ENCODE measurements around the gene PTGER1.

PTGER1 gene

GRCh38 chr19:14450168-14450874 is 24.8 kb downstream of the PTGER1 start:
- H3K4me1 Mint-ChIP-seq (ENCODE audit: low read depth) = peaks cover 7% of the 10 kb centered on the region
- H3K27ac Mint-ChIP-seq = no peak overlapping the region
- H3K27me3 Mint-ChIP-seq (ENCODE audit: low read depth) = no peaks in the 10 kb centered on the region
- no peak overlapping the region for H3K4me3 Mint-ChIP-seq
- no peaks in the 10 kb centered on the region for H3K9me3 Mint-ChIP-seq
- peak; percentile 60 for DNase-seq (ENCODE audit: low spot score)
- peaks cover 49% of the 10 kb centered on the region for H3K36me3 Mint-ChIP-seq (ENCODE audit: low read depth)

GRCh38 chr19:14449321-14449720 is 25.8 kb downstream of the PTGER1 start:
- no peaks in the 10 kb centered on the region for H3K27me3 Mint-ChIP-seq (ENCODE audit: low read depth)
- peaks cover 52% of the 10 kb centered on the region for H3K36me3 Mint-ChIP-seq (ENCODE audit: low read depth)
- no peaks in the 10 kb centered on the region for H3K9me3 Mint-ChIP-seq
- H3K4me3 Mint-ChIP-seq = no peak overlapping the region
- peak overlapping the region; percentile 57 for H3K27ac Mint-ChIP-seq
- peaks cover 7% of the 10 kb centered on the region for H3K4me1 Mint-ChIP-seq (ENCODE audit: low read depth)
- DNase-seq (ENCODE audit: low spot score) = no peak

DNA sequence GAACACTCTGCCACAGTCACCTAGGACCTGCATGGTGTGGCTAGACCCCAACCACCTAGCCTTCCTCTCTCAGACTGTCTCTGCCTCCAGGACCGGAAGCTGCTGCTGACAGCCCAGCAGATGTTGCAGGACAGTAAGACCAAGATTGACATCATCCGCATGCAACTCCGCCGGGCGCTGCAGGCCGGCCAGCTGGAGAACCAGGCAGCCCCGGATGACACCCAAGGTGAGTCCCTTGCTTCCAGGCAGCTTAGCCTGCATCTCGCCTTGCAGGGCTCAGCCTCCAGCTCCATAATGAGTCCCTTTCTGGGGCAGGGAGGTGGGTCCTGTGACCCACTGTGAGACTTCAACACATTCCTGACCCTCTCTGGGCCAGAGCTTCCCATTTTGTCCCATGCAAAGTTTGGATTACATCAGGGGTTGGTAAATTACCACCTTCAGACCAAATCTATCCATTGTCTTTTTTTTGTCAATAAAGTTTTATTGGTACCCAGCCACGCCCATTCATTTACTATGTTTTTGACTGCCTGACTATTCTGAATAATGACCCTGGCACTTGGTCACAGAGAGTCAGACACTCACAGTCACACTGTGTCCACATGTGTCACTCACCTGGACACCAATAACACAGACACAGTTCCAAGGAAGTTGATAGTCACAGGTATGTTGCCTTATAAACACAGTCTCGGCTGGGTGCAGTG is 28.7 kb downstream of the PTGER1 start:
- peaks cover 12% of the 10 kb centered on the region for H3K4me1 Mint-ChIP-seq (ENCODE audit: low read depth)
- H3K4me3 Mint-ChIP-seq = no peak overlapping the region

GRCh38 chr19:14443632-14444216 is 31.4 kb downstream of the PTGER1 start:
- H3K4me1 Mint-ChIP-seq (ENCODE audit: low read depth) = peaks cover 23% of the 10 kb centered on the region
- H3K27ac Mint-ChIP-seq = no peak overlapping the region
- no peak overlapping the region for H3K4me3 Mint-ChIP-seq
- no peaks in the 10 kb centered on the region for H3K9me3 Mint-ChIP-seq
- DNase-seq (ENCODE audit: low spot score) = no peak
- H3K27me3 Mint-ChIP-seq (ENCODE audit: low read depth) = no peaks in the 10 kb centered on the region
- H3K36me3 Mint-ChIP-seq (ENCODE audit: low read depth) = peaks cover 53% of the 10 kb centered on the region

More for the DNA sequence above, 28.7 kb downstream of the PTGER1 start:
- no peak for DNase-seq (ENCODE audit: low spot score)
- no peaks in the 10 kb centered on the region for H3K9me3 Mint-ChIP-seq
- H3K27me3 Mint-ChIP-seq (ENCODE audit: low read depth) = no peaks in the 10 kb centered on the region
- H3K36me3 Mint-ChIP-seq (ENCODE audit: low read depth) = peaks cover 64% of the 10 kb centered on the region
- no peak overlapping the region for H3K27ac Mint-ChIP-seq

GRCh38 chr19:14442891-14443631 is 32.1 kb downstream of the PTGER1 start:
- H3K36me3 Mint-ChIP-seq (ENCODE audit: low read depth) = peaks cover 48% of the 10 kb centered on the region
- peaks cover 26% of the 10 kb centered on the region for H3K4me1 Mint-ChIP-seq (ENCODE audit: low read depth)
- no peak for DNase-seq (ENCODE audit: low spot score)
- H3K27me3 Mint-ChIP-seq (ENCODE audit: low read depth) = no peaks in the 10 kb centered on the region
- no peak overlapping the region for H3K4me3 Mint-ChIP-seq
- H3K27ac Mint-ChIP-seq = peak overlapping the region; percentile 20
- no peaks in the 10 kb centered on the region for H3K9me3 Mint-ChIP-seq

GRCh38 chr19:14441041-14441938 is 33.9 kb downstream of the PTGER1 start:
- Mint-ChIP-seq H3K27ac (peak overlapping the region; percentile 15), H3K4me3 (peak overlapping the region; percentile 98), H3K4me1 (ENCODE audit: low read depth) (peaks cover 27% of the 10 kb centered on the region), H3K36me3 (ENCODE audit: low read depth) (peaks cover 42% of the 10 kb centered on the region), H3K9me3 (no peaks in the 10 kb centered on the region), H3K27me3 (ENCODE audit: low read depth) (no peaks in the 10 kb centered on the region)
- DNase-seq (ENCODE audit: low spot score) = no peak

DNA sequence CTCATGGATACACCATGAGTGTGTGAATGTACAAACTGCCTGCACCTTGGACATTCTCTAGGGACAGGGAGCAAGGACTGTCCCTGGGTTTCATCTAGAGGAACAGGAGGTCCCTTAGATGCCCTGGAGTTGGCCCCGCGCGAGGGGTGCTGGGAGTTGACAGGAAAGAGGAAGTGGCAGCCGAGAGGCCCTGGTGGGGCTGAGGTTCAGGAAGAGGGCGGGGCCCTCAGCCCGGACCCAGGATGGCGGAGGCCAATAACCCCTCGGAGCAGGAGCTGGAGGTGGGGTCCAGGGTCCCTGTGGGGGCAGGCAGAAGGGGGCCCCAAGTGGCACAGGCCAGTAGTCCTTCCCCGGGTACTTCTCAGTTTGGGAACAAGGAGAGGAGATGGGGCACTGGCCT is 35.1 kb downstream of the PTGER1 start:
- Mint-ChIP-seq H3K9me3 (no peaks in the 10 kb centered on the region), H3K27ac (peak overlapping the region; percentile 86), H3K27me3 (ENCODE audit: low read depth) (no peaks in the 10 kb centered on the region), H3K4me1 (ENCODE audit: low read depth) (peaks cover 31% of the 10 kb centered on the region), H3K4me3 (peak overlapping the region; percentile 98), H3K36me3 (ENCODE audit: low read depth) (peaks cover 41% of the 10 kb centered on the region)
- DNase-seq (ENCODE audit: low spot score) = peak; percentile 81

DNA sequence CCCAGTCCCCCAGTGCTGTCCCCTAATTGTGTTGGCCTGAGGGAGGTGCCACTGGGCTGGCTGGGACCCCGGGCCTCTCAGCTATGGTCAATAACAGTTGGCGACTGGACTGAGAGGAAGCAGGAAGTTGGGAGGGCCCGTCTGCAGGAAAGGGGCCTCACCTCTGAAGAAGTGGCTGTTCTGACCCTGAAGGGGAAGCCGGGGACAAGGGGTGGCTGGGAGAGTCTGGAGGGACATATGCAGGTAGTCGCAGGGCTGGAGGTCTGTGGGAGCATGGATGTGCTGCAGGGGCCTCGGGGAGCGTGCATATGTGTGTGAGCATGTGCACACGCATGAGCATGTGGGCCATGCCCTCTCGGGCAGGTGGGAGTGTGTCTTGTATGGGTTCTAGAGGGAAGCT is 36.1 kb downstream of the PTGER1 start:
- Mint-ChIP-seq H3K4me3 (peak overlapping the region; percentile 98), H3K4me1 (ENCODE audit: low read depth) (peaks cover 37% of the 10 kb centered on the region), H3K27ac (peak overlapping the region; percentile 67), H3K9me3 (no peaks in the 10 kb centered on the region), H3K36me3 (ENCODE audit: low read depth) (peaks cover 33% of the 10 kb centered on the region), H3K27me3 (ENCODE audit: low read depth) (no peaks in the 10 kb centered on the region)
- DNase-seq (ENCODE audit: low spot score) = no peak

- peak overlapping the region; percentile 31 for H3K27ac Mint-ChIP-seq
- H3K9me3 Mint-ChIP-seq = no peaks in the 10 kb centered on the region
- H3K36me3 Mint-ChIP-seq (ENCODE audit: low read depth) = peaks cover 23% of the 10 kb centered on the region
- no peak for DNase-seq (ENCODE audit: low spot score)
- no peaks in the 10 kb centered on the region for H3K27me3 Mint-ChIP-seq (ENCODE audit: low read depth)
- peaks cover 35% of the 10 kb centered on the region for H3K4me1 Mint-ChIP-seq (ENCODE audit: low read depth)
- peak overlapping the region; percentile 4 for H3K4me3 Mint-ChIP-seq
These were observed 37.5 kb downstream of the PTGER1 start for GRCh38 chr19:14437578-14438140.

DNA sequence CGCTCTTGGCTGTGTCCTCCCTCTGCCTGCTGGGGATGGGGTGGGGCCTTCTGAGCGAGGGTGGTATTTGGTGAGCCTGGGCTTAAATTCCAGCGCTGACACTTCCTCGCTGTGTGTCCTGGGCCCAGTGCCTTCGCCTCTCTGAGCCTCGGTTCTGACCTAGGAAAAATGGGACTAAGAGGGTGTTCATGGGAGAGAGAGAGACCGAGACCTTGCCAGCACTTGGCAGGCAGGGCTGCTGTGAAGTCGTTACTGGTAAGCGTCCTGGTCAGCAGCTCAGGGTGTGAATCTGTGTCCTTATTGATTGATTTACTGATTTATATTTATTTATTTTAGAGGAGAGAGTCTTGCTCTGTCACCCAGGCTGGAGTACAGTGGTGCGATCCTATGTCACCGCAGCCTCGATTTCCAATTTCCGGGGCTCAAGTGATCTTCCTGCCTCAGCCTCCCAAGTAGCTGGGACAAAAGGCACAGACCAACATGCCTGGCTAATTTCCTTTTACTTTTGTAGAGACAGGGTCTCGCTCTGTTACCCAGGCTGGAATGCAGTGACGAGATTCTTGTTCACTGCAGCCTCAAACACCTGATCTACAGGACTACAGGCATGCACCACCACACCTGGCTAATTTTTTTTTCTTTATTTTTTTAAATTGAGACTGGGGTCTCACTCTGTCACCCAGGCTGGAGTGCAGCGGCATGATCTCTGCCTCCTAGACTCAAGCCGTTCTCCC is 39.7 kb downstream of the PTGER1 start:
- H3K9me3 Mint-ChIP-seq = no peaks in the 10 kb centered on the region
- H3K27ac Mint-ChIP-seq = peak overlapping the region; percentile 78
- H3K4me3 Mint-ChIP-seq = peak overlapping the region; percentile 82
- H3K36me3 Mint-ChIP-seq (ENCODE audit: low read depth) = peaks cover 16% of the 10 kb centered on the region
- peaks cover 38% of the 10 kb centered on the region for H3K4me1 Mint-ChIP-seq (ENCODE audit: low read depth)
- DNase-seq (ENCODE audit: low spot score) = no peak
- H3K27me3 Mint-ChIP-seq (ENCODE audit: low read depth) = peaks cover 4% of the 10 kb centered on the region

DNA sequence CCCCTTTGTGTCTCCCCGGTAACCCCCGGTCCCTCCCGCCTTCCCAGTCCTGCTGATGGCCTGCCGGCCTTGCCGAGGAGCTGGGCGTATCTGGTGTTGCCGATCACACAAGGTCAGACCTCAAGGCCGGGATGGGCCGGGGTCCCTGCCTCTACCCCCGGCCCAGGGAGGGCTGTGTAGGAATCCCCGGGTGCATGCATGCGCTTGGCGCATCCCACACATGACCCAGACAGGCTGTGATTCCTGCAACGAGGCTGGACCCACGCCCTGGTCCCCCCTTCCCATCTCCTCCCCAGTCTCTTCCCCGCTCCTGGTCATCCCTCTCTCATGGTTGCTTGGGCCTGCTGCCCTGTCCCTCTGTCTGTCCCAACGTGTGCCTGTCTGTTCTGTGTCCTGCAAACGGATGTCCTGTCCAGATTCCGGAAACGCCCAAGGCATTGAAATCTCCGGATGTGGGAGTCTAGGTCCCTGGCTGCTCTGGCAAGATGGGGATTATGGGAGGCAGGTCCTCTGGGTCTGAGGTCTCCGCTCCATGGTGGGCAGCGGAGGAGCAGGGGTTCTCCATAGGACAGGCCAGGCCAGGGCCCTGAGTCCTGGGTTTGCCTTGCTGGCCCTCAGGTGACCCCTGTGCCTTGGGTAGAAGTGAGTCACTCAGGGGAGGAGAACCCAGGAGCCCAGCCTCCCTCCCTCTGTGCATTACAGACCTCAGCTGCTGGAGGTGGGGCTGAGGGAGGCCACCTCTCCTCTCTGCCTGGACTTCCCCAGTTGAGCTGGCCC is 40.4 kb downstream of the PTGER1 start:
- DNase-seq (ENCODE audit: low spot score) = peak; percentile 29
- peak overlapping the region; percentile 82 for H3K4me3 Mint-ChIP-seq
- peaks cover 7% of the 10 kb centered on the region for H3K27me3 Mint-ChIP-seq (ENCODE audit: low read depth)
- H3K36me3 Mint-ChIP-seq (ENCODE audit: low read depth) = peaks cover 9% of the 10 kb centered on the region
- peaks cover 33% of the 10 kb centered on the region for H3K4me1 Mint-ChIP-seq (ENCODE audit: low read depth)
- H3K27ac Mint-ChIP-seq = peak overlapping the region; percentile 78
- H3K9me3 Mint-ChIP-seq = no peaks in the 10 kb centered on the region

Measured in T-helper 2 cell treated with Interferon-gamma antibody and Interleukin-4, amounts not matched to agents 5 μg/mL and 100 μg/mL, for 36 hours (primary cell).